Measurements from ENCODE around the gene ZNF865.

Gene ZNF865

GRCh38 chr19:55614711-55615542 lies 9.5 kb downstream of the ZNF865 start:
- no peak overlapping the region for H3K27ac Mint-ChIP-seq (ENCODE audit: low read depth)

GRCh38 chr19:55615543-55616394 lies 10.3 kb downstream of the ZNF865 start:
- H3K4me3 Mint-ChIP-seq, result no peak overlapping the region
- H3K9me3 Mint-ChIP-seq, result no peaks in the 10 kb centered on the region
- DNase-seq (ENCODE audit: low spot score in 2 of 2) (no peak), ATAC-seq (replicated peaks; ENCODE audit: extremely low read depth, poor library complexity, severe bottlenecking) (no peak)
- peaks cover 13% of the 10 kb centered on the region for H3K36me3 Mint-ChIP-seq (ENCODE audit: insufficient read depth)
- H3K27me3 Mint-ChIP-seq, result no peaks in the 10 kb centered on the region
- no peak overlapping the region for H3K27ac Mint-ChIP-seq (ENCODE audit: low read depth)
- peaks cover 23% of the 10 kb centered on the region for H3K4me1 Mint-ChIP-seq

More at GRCh38 chr19:55614711-55615542, 9.5 kb downstream of the ZNF865 start:
- Mint-ChIP-seq H3K9me3 (no peaks in the 10 kb centered on the region), H3K36me3 (ENCODE audit: insufficient read depth) (peaks cover 9% of the 10 kb centered on the region), H3K4me1 (peaks cover 22% of the 10 kb centered on the region), H3K27me3 (no peaks in the 10 kb centered on the region), H3K4me3 (no peak overlapping the region)
- ATAC-seq (replicated peaks; ENCODE audit: extremely low read depth, poor library complexity, severe bottlenecking) (no peak), DNase-seq (ENCODE audit: low spot score in 2 of 2) (no peak)

GRCh38 chr19:55616395-55616875 lies 11.0 kb downstream of the ZNF865 start:
- Mint-ChIP-seq H3K36me3 (ENCODE audit: insufficient read depth) (peaks cover 13% of the 10 kb centered on the region), H3K27ac (ENCODE audit: low read depth) (no peak overlapping the region), H3K9me3 (no peaks in the 10 kb centered on the region), H3K27me3 (no peaks in the 10 kb centered on the region), H3K4me1 (peaks cover 18% of the 10 kb centered on the region), H3K4me3 (no peak overlapping the region)
- DNase-seq (ENCODE audit: low spot score in 2 of 2) (no peak), ATAC-seq (replicated peaks; ENCODE audit: extremely low read depth, poor library complexity, severe bottlenecking) (no peak)

GRCh38 chr19:55617426-55617825 lies 12.0 kb downstream of the ZNF865 start:
- no peak overlapping the region for H3K4me3 Mint-ChIP-seq
- peak overlapping the region; percentile 38 for H3K27ac Mint-ChIP-seq (ENCODE audit: low read depth)
- DNase-seq (ENCODE audit: low spot score in 2 of 2), result no peak
- ATAC-seq (replicated peaks; ENCODE audit: extremely low read depth, poor library complexity, severe bottlenecking), result no peak
- no peaks in the 10 kb centered on the region for H3K27me3 Mint-ChIP-seq
- no peaks in the 10 kb centered on the region for H3K9me3 Mint-ChIP-seq
- peaks cover 15% of the 10 kb centered on the region for H3K36me3 Mint-ChIP-seq (ENCODE audit: insufficient read depth)
- peaks cover 15% of the 10 kb centered on the region for H3K4me1 Mint-ChIP-seq

GRCh38 chr19:55618426-55618825 lies 13.0 kb downstream of the ZNF865 start:
- Mint-ChIP-seq H3K27ac (ENCODE audit: low read depth) (peak overlapping the region; percentile 72), H3K4me1 (peaks cover 10% of the 10 kb centered on the region), H3K36me3 (ENCODE audit: insufficient read depth) (peaks cover 12% of the 10 kb centered on the region), H3K9me3 (no peaks in the 10 kb centered on the region), H3K4me3 (no peak overlapping the region), H3K27me3 (no peaks in the 10 kb centered on the region)
- ATAC-seq (replicated peaks; ENCODE audit: extremely low read depth, poor library complexity, severe bottlenecking) (no peak), DNase-seq (ENCODE audit: low spot score in 2 of 2) (no peak)

- H3K4me3 Mint-ChIP-seq, result no peak overlapping the region
These were observed 13.8 kb downstream of the ZNF865 start for GRCh38 chr19:55619286-55619685.

GRCh38 chr19:55620410-55621204 lies 15.2 kb downstream of the ZNF865 start:
- H3K27me3 Mint-ChIP-seq, result no peaks in the 10 kb centered on the region
- H3K9me3 Mint-ChIP-seq, result no peaks in the 10 kb centered on the region
- ATAC-seq (replicated peaks; ENCODE audit: extremely low read depth, poor library complexity, severe bottlenecking) (no peak), DNase-seq (ENCODE audit: low spot score in 2 of 2) (no peak)
- no peak overlapping the region for H3K4me3 Mint-ChIP-seq
- H3K4me1 Mint-ChIP-seq, result peaks cover 28% of the 10 kb centered on the region
- peaks cover 19% of the 10 kb centered on the region for H3K36me3 Mint-ChIP-seq (ENCODE audit: insufficient read depth)
- H3K27ac Mint-ChIP-seq (ENCODE audit: low read depth), result no peak overlapping the region

More at GRCh38 chr19:55619286-55619685, 13.8 kb downstream of the ZNF865 start:
- Mint-ChIP-seq H3K27ac (ENCODE audit: low read depth) (peak overlapping the region; percentile 72), H3K4me1 (peaks cover 18% of the 10 kb centered on the region), H3K9me3 (no peaks in the 10 kb centered on the region), H3K36me3 (ENCODE audit: insufficient read depth) (peaks cover 14% of the 10 kb centered on the region), H3K27me3 (no peaks in the 10 kb centered on the region)
- no peak for ATAC-seq (replicated peaks; ENCODE audit: extremely low read depth, poor library complexity, severe bottlenecking)
- DNase-seq (ENCODE audit: low spot score in 2 of 2), result no peak

GRCh38 chr19:55621205-55621672 lies 15.8 kb downstream of the ZNF865 start:
- Mint-ChIP-seq H3K9me3 (no peaks in the 10 kb centered on the region), H3K4me1 (peaks cover 31% of the 10 kb centered on the region), H3K27ac (ENCODE audit: low read depth) (no peak overlapping the region), H3K27me3 (no peaks in the 10 kb centered on the region), H3K36me3 (ENCODE audit: insufficient read depth) (peaks cover 19% of the 10 kb centered on the region), H3K4me3 (no peak overlapping the region)
- ATAC-seq (replicated peaks; ENCODE audit: extremely low read depth, poor library complexity, severe bottlenecking) (no peak), DNase-seq (ENCODE audit: low spot score in 2 of 2) (no peak)

- Mint-ChIP-seq H3K36me3 (ENCODE audit: insufficient read depth) (peaks cover 20% of the 10 kb centered on the region), H3K4me1 (peaks cover 36% of the 10 kb centered on the region), H3K9me3 (no peaks in the 10 kb centered on the region), H3K27ac (ENCODE audit: low read depth) (no peak overlapping the region), H3K4me3 (no peak overlapping the region), H3K27me3 (no peaks in the 10 kb centered on the region)
- no peak for DNase-seq (ENCODE audit: low spot score in 2 of 2)
- ATAC-seq (replicated peaks; ENCODE audit: extremely low read depth, poor library complexity, severe bottlenecking), result no peak
These were observed 16.3 kb downstream of the ZNF865 start for GRCh38 chr19:55621673-55622231.

GRCh38 chr19:55622242-55622969 lies 17.0 kb downstream of the ZNF865 start:
- no peaks in the 10 kb centered on the region for H3K27me3 Mint-ChIP-seq
- H3K36me3 Mint-ChIP-seq (ENCODE audit: insufficient read depth), result peaks cover 18% of the 10 kb centered on the region
- H3K27ac Mint-ChIP-seq (ENCODE audit: low read depth), result no peak overlapping the region
- no peak overlapping the region for H3K4me3 Mint-ChIP-seq
- H3K9me3 Mint-ChIP-seq, result no peaks in the 10 kb centered on the region
- ATAC-seq (replicated peaks; ENCODE audit: extremely low read depth, poor library complexity, severe bottlenecking) (no peak), DNase-seq (ENCODE audit: low spot score in 2 of 2) (no peak)
- peaks cover 40% of the 10 kb centered on the region for H3K4me1 Mint-ChIP-seq

- no peak overlapping the region for H3K4me3 Mint-ChIP-seq
These were observed 17.7 kb downstream of the ZNF865 start for GRCh38 chr19:55623130-55623529.

More at GRCh38 chr19:55623130-55623529, 17.7 kb downstream of the ZNF865 start:
- Mint-ChIP-seq H3K27me3 (no peaks in the 10 kb centered on the region), H3K36me3 (ENCODE audit: insufficient read depth) (peaks cover 17% of the 10 kb centered on the region), H3K27ac (ENCODE audit: low read depth) (peak overlapping the region; percentile 93), H3K4me1 (peaks cover 40% of the 10 kb centered on the region), H3K9me3 (no peaks in the 10 kb centered on the region)
- DNase-seq (ENCODE audit: low spot score in 2 of 2) (no peak), ATAC-seq (replicated peaks; ENCODE audit: extremely low read depth, poor library complexity, severe bottlenecking) (no peak)
